ENCODE measurements around the gene TEX12. TPM values are rescaled to one million over a fixed set of nuclear protein-coding genes. Genes with fewer than 3 reads are reported as not detected.
A peak's percentile ranks its signal among the peaks of the same experiment; 100 is the strongest.
"Not testable (repeated sequence)": the region's sequence is repeated elsewhere in the genome, so short reads cannot be mapped to it uniquely, and the experiment has no call there.

Gene TEX12
- total and polyA plus RNA-seq, 9 of the 15 experiments (the other 6 are each of a cell fraction or from before 2014, with no cell fraction given), result 0.10 to 2.3 (median 0.67) TPM; not detected in 1

DNA sequence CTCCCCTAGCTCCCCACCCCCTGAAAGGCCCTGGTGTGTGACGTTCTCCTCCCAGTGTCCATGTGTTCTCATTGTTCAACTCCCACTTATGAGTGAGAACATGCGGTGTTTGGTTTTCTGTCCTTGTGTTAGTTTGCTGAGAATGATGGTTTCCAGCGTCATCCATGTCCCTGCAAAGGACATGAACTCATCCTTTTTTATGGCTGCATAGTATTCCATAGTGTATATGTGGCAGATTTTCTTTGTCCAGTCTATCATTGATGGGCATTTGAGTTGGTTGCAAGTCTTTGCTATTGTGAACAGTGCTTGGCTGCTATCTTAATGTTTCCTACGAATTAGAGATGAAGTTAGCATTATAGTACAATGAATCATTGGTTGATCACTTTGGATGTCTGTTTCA, 31.9 kb downstream of the TEX12 start:
- DNase-seq (ENCODE audit: extremely low read depth in 1 of 4, low spot score in 3 of 4); CTCF ChIA-PET (ENCODE audit: low intra/inter-chr PET ratio); H3K27me3 ChIP-seq (ENCODE audit: control insufficient read depth in 2 of 2, insufficient read depth in 2 of 2, low read length in 2 of 2); ATAC-seq; in situ Hi-C loops (cut with MboI); H3K4me3 ChIP-seq; FAIRE-seq; H4K20me1 ChIP-seq (replicated peaks; ENCODE audit: control insufficient read depth, insufficient read depth, low read length); H3K79me2 ChIP-seq (ENCODE audit: control insufficient read depth, insufficient read depth, low read length); H3K4me1 ChIP-seq (replicated peaks in 1 of 2; ENCODE audit: control insufficient read depth in 2 of 2, insufficient read depth in 2 of 2, low read length in 2 of 2); H3K36me3 ChIP-seq (ENCODE audit: control insufficient read depth, insufficient read depth, low read length); BruUV-seq (replicated peaks); H3K4me2 ChIP-seq (ENCODE audit: insufficient read depth, low read length); H3K9ac ChIP-seq (ENCODE audit: insufficient read depth in 1 of 2, low read depth in 2 of 2, low read length in 2 of 2); H2AFZ ChIP-seq (ENCODE audit: low read depth, low read length); H3K9me1 ChIP-seq (ENCODE audit: control insufficient read depth, insufficient read depth, low read length); H3K9me3 ChIP-seq (replicated peaks; ENCODE audit: control insufficient read depth, insufficient read depth, low read depth, low read length); H3K27ac ChIP-seq (ENCODE audit: extremely low read depth, low read depth, low read length); intact Hi-C loops (cut with micrococcal nuclease): not testable (repeated sequence)
- POLR2A ChIA-PET, result interaction anchor here (1.1 kb wide), 1 partner anchor 9 kb away, joined by 3 read pairs; no protein-coding TSS in a partner anchor
- TF ChIP-seq KDM1A (IDR thresholded peaks at IDR 0.05) (0 out of 4 replicates have a peak, but pooled peaks of 1 of the 2 experiments have one; percentile 11), ZNF146 (CRISPR knock-in tag; IDR thresholded peaks at IDR 0.05; ENCODE audit: unreplicated experiment) (peak; percentile 73)
- 9% methylated on average over 3 of the region's 4 CpGs for WGBS (ENCODE audit: insufficient coverage, low coverage, missing lambda C conversion rate)

DNA sequence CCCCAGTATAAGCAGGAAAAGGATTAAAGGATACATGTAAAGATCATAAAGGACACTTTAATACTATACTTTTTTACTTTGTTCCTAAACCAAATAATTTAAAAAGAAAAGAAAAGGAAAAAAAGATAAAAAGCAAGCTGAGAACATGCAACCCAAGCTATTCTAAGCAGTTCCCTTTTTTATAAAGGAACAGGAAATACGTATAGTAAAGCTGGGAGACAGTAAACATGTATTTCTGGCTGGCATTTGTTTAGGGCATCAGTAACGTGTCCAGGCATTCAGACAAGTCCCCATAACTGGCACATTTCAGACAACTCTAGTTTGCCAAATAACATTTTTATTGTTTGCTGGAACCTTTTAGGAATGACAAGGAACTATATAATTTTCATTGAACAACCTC, 33.1 kb downstream of the TEX12 start:
- WGBS (ENCODE audit: insufficient coverage, low coverage, missing lambda C conversion rate), result 0% methylated on average over 2 of the region's 2 CpGs
- no peak overlapping the region for H3K4me2 ChIP-seq (ENCODE audit: insufficient read depth, low read length)
- H3K4me1 ChIP-seq (replicated peaks in 1 of 2; ENCODE audit: control insufficient read depth in 2 of 2, insufficient read depth in 2 of 2, low read length in 2 of 2), result no peaks in the 10 kb centered on the region
- no TSS peak for BruUV-seq (replicated peaks)
- no peaks in the 10 kb centered on the region for H3K27me3 ChIP-seq (ENCODE audit: control insufficient read depth in 2 of 2, insufficient read depth in 2 of 2, low read length in 2 of 2)
- intact Hi-C loops (cut with micrococcal nuclease), result no loop called here
- H3K4me3 ChIP-seq, result no peak overlapping the region
- ChIA-PET CTCF (ENCODE audit: low intra/inter-chr PET ratio) (no interaction called here), POLR2A (interaction anchor here (0.5 to 1.1 kb wide), 2 partner anchors 8 to 9 kb away, joined by 3 read pairs; no protein-coding TSS in a partner anchor)
- no peak overlapping the region for H2AFZ ChIP-seq (ENCODE audit: low read depth, low read length)
- FAIRE-seq, result no peak
- no peak overlapping the region for H3K9ac ChIP-seq (ENCODE audit: insufficient read depth in 1 of 2, low read depth in 2 of 2, low read length in 2 of 2)
- no peak overlapping the region for H3K27ac ChIP-seq (ENCODE audit: extremely low read depth, low read depth, low read length)
- in situ Hi-C loops (cut with MboI), result no loop called here
- H4K20me1 ChIP-seq (replicated peaks; ENCODE audit: control insufficient read depth, insufficient read depth, low read length), result no peaks in the 10 kb centered on the region
- H3K9me3 ChIP-seq (replicated peaks; ENCODE audit: control insufficient read depth, insufficient read depth, low read depth, low read length), result no peaks in the 10 kb centered on the region
- no peak for DNase-seq (ENCODE audit: extremely low read depth in 1 of 4, low spot score in 3 of 4)
- no peak for ATAC-seq
- H3K9me1 ChIP-seq (ENCODE audit: control insufficient read depth, insufficient read depth, low read length), result no peaks in the 10 kb centered on the region
- H3K79me2 ChIP-seq (ENCODE audit: control insufficient read depth, insufficient read depth, low read length), result no peaks in the 10 kb centered on the region
- H3K36me3 ChIP-seq (ENCODE audit: control insufficient read depth, insufficient read depth, low read length), result no peaks in the 10 kb centered on the region
- no peak for TF ChIP-seq ZNF696 (CRISPR knock-in tag; conservative IDR thresholded peaks at IDR 0.05)
- TF ChIP-seq STAT5A (IDR thresholded peaks at IDR 0.05; ENCODE audit: borderline replicate concordance, low read length), result no peak
- no peak for TF ChIP-seq CUX1 (CRISPR knock-in tag; IDR thresholded peaks at IDR 0.05)

Measured in K562 (cell line).